GDM1 (cell line): ENCODE data around the gene LYPD8.

Experiments
- DNase-seq: peaks from one replicate; lab custom pipeline; 2025; lab: John Stamatoyannopoulos, UW

Gene LYPD8

GRCh38 chr1:248697907-248698306, 57.7 kb downstream of the LYPD8 start:
- DNase-seq, result no peak

- no peak for DNase-seq
Measured at GRCh38 chr1:248696774-248697173, 58.8 kb downstream of the LYPD8 start.

- DNase-seq, result peak; percentile 34
Measured at GRCh38 chr1:248696261-248696660, 59.3 kb downstream of the LYPD8 start.

- DNase-seq, result no peak
Measured at GRCh38 chr1:248695451-248696132, 60.0 kb downstream of the LYPD8 start.

- no peak for DNase-seq
Measured at GRCh38 chr1:248691567-248692155, 63.9 kb downstream of the LYPD8 start.
